Stomach (tissue), 9 donors: ENCODE results near the gene ASXL3. TPM values are rescaled to one million over a fixed set of nuclear protein-coding genes. Genes with fewer than 3 reads are reported as not detected.

Experiments used
- DNase-seq, 2 donors: peaks; one replicate each; pipeline versions ENCODE4 v3.0.0 to v3.0.0-alpha.2; 2013 to 2019
- H3K27ac ChIP-seq, 5 donors: fragments of 200-600 bp in 4 of 5; sonication (generic) in 4 of 5; one replicate each; pipeline ENCODE4 v1.5.1; 2013 to 2019; ENCODE audit warnings: mild to moderate bottlenecking in 1 of 5, moderate library complexity in 1 of 5
- H3K27me3 ChIP-seq, 3 donors: fragments of 200-600 bp; sonication (generic); one replicate each; pipeline ENCODE4 v1.5.1; 2017 to 2019; ENCODE audit warnings: mixed run types in 1 of 3
- H3K36me3 ChIP-seq, 4 donors: fragments of 200-600 bp; sonication (generic); 1 replicate in 3 of 4; 2 replicates in 1 of 4; pipeline ENCODE4 v1.5.1; 2016 to 2019
- H3K4me1 ChIP-seq, 4 donors: fragments of 200-600 bp; sonication (generic); one replicate each; pipeline ENCODE4 v1.5.1; 2016 to 2019
- H3K4me3 ChIP-seq, 4 donors: fragments of 200-600 bp; sonication (generic) in 3 of 4; one replicate each; pipeline ENCODE4 v1.5.1; 2016 to 2019; ENCODE audit warnings: mild to moderate bottlenecking in 1 of 4
- H3K9me3 ChIP-seq, 4 donors: fragments of 200-600 bp; sonication (generic); one replicate each; pipeline ENCODE4 v1.5.1; 2016 to 2019
- EP300 ChIP-seq: sonication (generic); formaldehyde crosslinking; IDR thresholded peaks from one replicate; pipeline ENCODE4 v1.6.1; 2017; ENCODE audit warnings: antibody characterized with exemption
- POLR2A ChIP-seq, 4 donors: fragments of 450-650 bp; IDR thresholded peaks; one replicate each; pipeline ENCODE4 v1.6.1; 2016; ENCODE audit warnings: antibody characterized with exemption in 4 of 4, control low read depth in 2 of 4, mild to moderate bottlenecking in 1 of 4, moderate library complexity in 1 of 4
- POLR2AphosphoS5 ChIP-seq, 3 donors: sonication (generic); formaldehyde crosslinking; IDR thresholded peaks; one replicate each; pipeline ENCODE4 v1.6.1; 2016; ENCODE audit warnings: antibody characterized with exemption in 3 of 3
- WGBS, 5 donors: extraction: QIAGEN DNeasy Blood & Tissue Kit in 3 of 5; methylation state at CpG; one replicate each; pipeline versions ENCODE4 v1.1.5 to v1.1.7; 2013 to 2018; 5-methylcytosine and 5-hydroxymethylcytosine counted together
- intact Hi-C: fragments of 100-400 bp; cut with DNase I; formaldehyde crosslinking; loops from one replicate; pipeline ENCODE4 v1.15.1; 2023; ENCODE audit warnings: low total_unique reads
- polyA plus RNA-seq, 3 donors: library from polyadenylated mRNA; stranded (reverse); fragments of 200-250 nt; gene quantifications; one replicate each; pipeline ENCODE4 v1.2.3, GENCODE V29; 2013
- total RNA-seq, 5 donors: library from RNA; depleted of rRNA; stranded (reverse); fragments of >200 nt; gene quantifications; one replicate each; pipeline versions ENCODE4 v1.1.0 to v1.2.3, GENCODE V29; 2014 to 2016
- TF ChIP-seq, protein P1 (sequence below), 7 experiments: fragments of 450-650 bp in 4 of 7; fragments of 200-600 bp in 3 of 7; sonication (generic) in 3 of 7; IDR thresholded peaks; one replicate each; pipeline ENCODE4 v1.5.1; 2016 to 2019; ENCODE audit warnings: antibody characterized with exemption in 7 of 7, control low read depth in 2 of 7, mild to moderate bottlenecking in 1 of 7
- donor health status: healthy with polysubstance abuse.
- donor health status: Bipolar disorder and iron deficiency.
- donor health status: healthy.

ASXL3 gene
- total and polyA plus RNA-seq, 8 donors = 0.28 to 8.0 (median 1.2) TPM; not detected in 1

DNA sequence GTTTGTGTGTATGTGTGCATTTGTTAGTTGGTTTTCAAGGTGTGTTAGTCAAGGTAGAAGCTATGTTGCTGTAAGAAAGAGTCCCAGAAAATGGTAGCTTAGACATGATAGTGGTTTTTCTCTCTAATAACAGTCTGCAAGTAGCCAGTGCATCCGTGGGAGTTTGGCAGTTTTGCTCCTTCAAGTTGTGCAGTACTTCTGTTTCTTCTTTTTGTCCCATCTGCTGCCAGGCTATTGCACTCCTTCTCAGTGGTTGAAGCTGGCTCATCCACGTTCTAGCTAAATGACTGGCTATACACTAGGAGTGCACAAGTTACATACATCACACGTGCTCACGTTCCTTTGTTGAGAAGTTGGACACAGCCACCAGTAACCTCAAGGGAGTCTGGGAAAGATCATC is 134.7 kb downstream of the ASXL3 start:
- H3K9me3 ChIP-seq = no peaks in the 10 kb centered on the region
- DNase-seq = no peak
- no peaks in the 10 kb centered on the region for H3K36me3 ChIP-seq
- TF ChIP-seq POLR2A (IDR thresholded peaks at IDR 0.05) (no peak), EP300 (no peak), POLR2AphosphoS5 (IDR thresholded peaks at IDR 0.05) (no peak)
- TF ChIP-seq, protein P1, sequence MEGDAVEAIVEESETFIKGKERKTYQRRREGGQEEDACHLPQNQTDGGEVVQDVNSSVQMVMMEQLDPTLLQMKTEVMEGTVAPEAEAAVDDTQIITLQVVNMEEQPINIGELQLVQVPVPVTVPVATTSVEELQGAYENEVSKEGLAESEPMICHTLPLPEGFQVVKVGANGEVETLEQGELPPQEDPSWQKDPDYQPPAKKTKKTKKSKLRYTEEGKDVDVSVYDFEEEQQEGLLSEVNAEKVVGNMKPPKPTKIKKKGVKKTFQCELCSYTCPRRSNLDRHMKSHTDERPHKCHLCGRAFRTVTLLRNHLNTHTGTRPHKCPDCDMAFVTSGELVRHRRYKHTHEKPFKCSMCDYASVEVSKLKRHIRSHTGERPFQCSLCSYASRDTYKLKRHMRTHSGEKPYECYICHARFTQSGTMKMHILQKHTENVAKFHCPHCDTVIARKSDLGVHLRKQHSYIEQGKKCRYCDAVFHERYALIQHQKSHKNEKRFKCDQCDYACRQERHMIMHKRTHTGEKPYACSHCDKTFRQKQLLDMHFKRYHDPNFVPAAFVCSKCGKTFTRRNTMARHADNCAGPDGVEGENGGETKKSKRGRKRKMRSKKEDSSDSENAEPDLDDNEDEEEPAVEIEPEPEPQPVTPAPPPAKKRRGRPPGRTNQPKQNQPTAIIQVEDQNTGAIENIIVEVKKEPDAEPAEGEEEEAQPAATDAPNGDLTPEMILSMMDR (IDR thresholded peaks at IDR 0.05) = no peak
- 71 to 85% (median 81%) methylated on average over 4 of the region's 4 CpGs for WGBS, 5 donors
- no peaks in the 10 kb centered on the region for H3K27me3 ChIP-seq
- intact Hi-C loops = no loop called here
- H3K4me1 ChIP-seq = no peaks in the 10 kb centered on the region
- no peak overlapping the region for H3K4me3 ChIP-seq
- H3K27ac ChIP-seq = no peak overlapping the region

DNA sequence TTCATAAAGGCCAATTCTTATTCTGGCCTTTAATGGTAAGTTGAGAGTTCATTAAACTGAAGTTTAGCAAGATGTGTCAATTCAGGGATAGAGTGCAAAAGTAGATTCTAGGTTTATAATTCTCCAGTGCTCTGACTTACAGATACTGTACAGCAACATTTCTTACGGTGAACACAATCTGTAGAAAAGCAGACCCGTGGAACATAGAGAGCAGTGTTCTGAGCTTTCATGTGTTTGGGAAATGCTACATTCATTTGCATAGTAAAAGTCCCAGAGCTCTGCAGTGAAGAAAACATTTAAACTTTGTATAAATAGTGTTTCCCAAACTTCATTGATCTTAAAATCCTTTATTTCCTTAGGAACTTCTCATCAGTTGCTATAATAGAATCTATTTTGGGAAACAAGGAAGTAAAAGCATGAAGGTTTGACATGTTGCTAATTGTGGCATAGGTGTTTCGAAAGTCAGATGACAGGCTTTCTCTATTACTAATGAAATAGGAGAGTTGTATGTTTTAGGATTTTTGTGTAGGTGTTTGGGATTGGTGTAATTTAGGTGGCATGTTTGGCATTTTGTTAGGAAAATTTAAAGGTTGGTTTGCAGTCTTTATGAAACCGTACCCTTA is 138.2 kb downstream of the ASXL3 start:
- TF ChIP-seq, protein P1 (IDR thresholded peaks at IDR 0.05) = no peak
- TF ChIP-seq POLR2A (IDR thresholded peaks at IDR 0.05) (no peak), EP300 (no peak), POLR2AphosphoS5 (IDR thresholded peaks at IDR 0.05) (no peak)
- H3K27ac ChIP-seq = no peak overlapping the region
- no peak for DNase-seq
- no peaks in the 10 kb centered on the region for H3K4me1 ChIP-seq
- intact Hi-C loops = no loop called here
- H3K27me3 ChIP-seq = no peaks in the 10 kb centered on the region
- H3K36me3 ChIP-seq = no peaks in the 10 kb centered on the region
- 74 to 83% (median 75%) methylated on average over 4 of the region's 4 CpGs for whole genome bisulfite sequencing, 5 donors
- no peaks in the 10 kb centered on the region for H3K9me3 ChIP-seq
- no peak overlapping the region for H3K4me3 ChIP-seq

DNA sequence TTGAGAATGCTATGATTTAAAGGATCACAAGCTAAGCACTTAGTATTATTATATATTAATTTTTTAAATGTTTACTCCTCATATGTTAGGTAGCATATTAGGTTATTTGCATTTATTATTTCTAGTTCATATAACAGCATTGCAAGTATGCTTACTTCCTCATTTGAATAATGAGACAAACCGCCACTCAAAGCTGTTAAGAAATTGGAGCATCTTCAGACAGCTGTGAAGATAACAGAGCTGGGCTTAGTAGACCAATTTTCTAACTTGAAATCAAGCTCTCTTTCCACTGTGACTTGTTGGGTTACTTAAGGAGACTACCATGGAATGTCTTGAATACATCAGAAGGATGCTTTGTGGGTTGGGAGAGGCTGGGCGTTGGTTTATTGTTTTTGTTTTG is 139.3 kb downstream of the ASXL3 start:
- Histone ChIP-seq H3K27me3 (no peaks in the 10 kb centered on the region), H3K4me1 (no peaks in the 10 kb centered on the region), H3K27ac (no peak overlapping the region), H3K4me3 (no peak overlapping the region), H3K9me3 (no peaks in the 10 kb centered on the region), H3K36me3 (no peaks in the 10 kb centered on the region)
- no peak for DNase-seq
- WGBS, 5 donors = 84 to 93% (median 90%) methylated on average over 2 of the region's 2 CpGs
- intact Hi-C loops = no loop called here
- TF ChIP-seq POLR2AphosphoS5 (IDR thresholded peaks at IDR 0.05) (no peak), EP300 (no peak), POLR2A (IDR thresholded peaks at IDR 0.05) (no peak)
- TF ChIP-seq, protein P1 (IDR thresholded peaks at IDR 0.05) = no peak

DNA sequence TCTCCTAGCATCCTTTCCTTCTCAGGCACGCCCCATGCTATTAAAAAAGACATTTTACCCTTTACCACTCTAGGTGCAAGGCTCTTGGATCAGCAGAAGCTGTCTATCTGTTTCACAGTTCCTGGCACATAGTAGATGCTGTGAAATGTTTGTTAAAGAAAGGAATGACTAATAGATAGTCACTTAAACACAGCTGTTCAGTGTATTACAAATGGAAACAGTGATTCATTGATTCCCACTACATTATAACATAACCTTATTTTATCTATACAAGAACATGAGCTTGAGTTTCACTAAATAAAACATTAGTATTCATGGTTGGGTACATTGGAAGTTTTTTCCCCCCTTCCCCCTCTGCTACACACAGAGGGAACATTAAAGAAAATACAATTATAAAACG is 142.1 kb downstream of the ASXL3 start:
- TF ChIP-seq, protein P1 (IDR thresholded peaks at IDR 0.05) = no peak
- TF ChIP-seq EP300 (no peak), POLR2A (IDR thresholded peaks at IDR 0.05) (no peak), POLR2AphosphoS5 (IDR thresholded peaks at IDR 0.05) (no peak)
- H3K9me3 ChIP-seq = peaks cover 0 to 3% (median 0%) of the 10 kb centered on the region in 4 donors
- WGBS, 5 donors = 60 to 79% (median 64%) methylated on average over 2 of the region's 2 CpGs
- intact Hi-C loops = no loop called here
- no peaks in the 10 kb centered on the region for H3K36me3 ChIP-seq
- no peaks in the 10 kb centered on the region for H3K27me3 ChIP-seq
- no peak overlapping the region for H3K4me3 ChIP-seq
- H3K27ac ChIP-seq = no peak overlapping the region
- DNase-seq = no peak
- no peaks in the 10 kb centered on the region for H3K4me1 ChIP-seq
